Sigmoid colon (tissue), 4 donors: ENCODE results near the gene VWA1.

Experiments used
- CTCF ChIP-seq, 4 experiments: fragments of 450-650 bp in 3 of 4; fragments of 200-600 bp in 1 of 4; IDR thresholded peaks; one replicate each; pipeline ENCODE4 v1.5.1; 2016 to 2019; ENCODE audit warnings: antibody characterized with exemption in 4 of 4, mild to moderate bottlenecking in 3 of 4, moderate library complexity in 2 of 4
- EP300 ChIP-seq, 4 donors: sonication (generic); formaldehyde crosslinking; IDR thresholded peaks; one replicate each; pipeline ENCODE4 v1.6.1; 2017; ENCODE audit warnings: antibody characterized with exemption in 4 of 4
- POLR2A ChIP-seq, 2 donors: fragments of 450-650 bp; IDR thresholded peaks; one replicate each; pipeline ENCODE4 v1.6.1; 2016; ENCODE audit warnings: antibody characterized with exemption in 2 of 2, mild to moderate bottlenecking in 2 of 2, moderate library complexity in 2 of 2
- POLR2AphosphoS5 ChIP-seq, 4 donors: sonication (generic); formaldehyde crosslinking; IDR thresholded peaks; one replicate each; pipeline ENCODE4 v1.6.1; 2017; ENCODE audit warnings: antibody characterized with exemption in 4 of 4

DNA sequence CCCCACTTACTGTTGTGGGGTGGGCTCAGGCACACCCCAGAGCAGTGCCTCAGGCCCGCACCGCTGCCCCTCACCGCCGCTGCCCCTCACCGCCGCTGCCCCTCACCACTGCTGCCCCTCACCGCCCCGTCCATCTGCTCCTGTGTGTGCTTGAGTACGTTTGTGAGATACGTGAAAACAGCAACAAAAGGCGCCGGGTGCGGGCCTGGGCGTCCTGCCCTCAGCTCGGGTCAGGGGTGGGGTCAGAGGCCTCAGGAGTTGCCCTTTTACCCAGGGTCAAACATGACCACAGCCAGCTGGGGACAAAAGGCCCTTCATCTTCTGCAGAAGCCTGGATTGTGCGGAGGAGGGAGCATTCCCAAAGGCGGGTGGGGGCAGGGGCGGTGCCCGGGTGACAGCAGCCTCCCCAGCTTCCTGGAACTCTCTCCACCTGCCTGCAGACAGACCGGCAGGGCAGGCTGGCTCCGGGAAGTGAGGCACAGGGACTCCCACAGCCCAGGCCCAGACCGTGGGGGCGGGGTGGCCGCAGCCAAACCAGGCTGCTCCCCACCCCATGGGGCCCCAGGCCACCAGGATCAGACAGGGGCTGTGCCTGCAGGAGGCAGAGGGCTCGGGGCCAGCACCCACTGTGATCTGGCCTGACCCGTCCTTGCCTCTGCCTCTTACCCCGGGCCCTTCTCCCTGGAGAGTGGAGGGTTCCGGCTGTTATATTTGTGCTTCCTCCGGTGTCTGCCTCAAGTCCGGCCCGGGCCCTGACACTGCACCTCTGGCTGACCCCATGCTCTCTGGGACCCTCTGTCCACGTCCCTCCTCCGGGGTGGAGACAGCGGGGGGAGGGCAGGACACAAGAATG lies 2.3 kb upstream of the VWA1 start:
- TF ChIP-seq CTCF (IDR thresholded peaks at IDR 0.05) (no peak), POLR2A (IDR thresholded peaks at IDR 0.05) (peak in 1 of 2 donors; percentile 52), EP300 (IDR thresholded peaks at IDR 0.05) (peak in 2 of 4 donors; percentile 70 to 72), POLR2AphosphoS5 (IDR thresholded peaks at IDR 0.05) (peak; percentile 32 to 83 (median 68))
